IMR-90 (cell line): ENCODE results near the gene SLC30A1.

Experiments used
- BHLHE40 ChIP-seq: fragments of 150-350 bp; IDR thresholded peaks from 2 replicates; pipeline ENCODE4 v1.6.1; 2016; ENCODE audit warnings: mild to moderate bottlenecking, low read depth, low read length
- CEBPB ChIP-seq: IDR thresholded peaks from 2 replicates; pipeline ENCODE4 v1.6.1; 2012; ENCODE audit warnings: low read depth, low read length, improper control_type of control experiment
- NFE2L2 ChIP-seq: fragments of 150-350 bp; IDR thresholded peaks from 2 replicates; pipeline ENCODE4 v1.6.1; 2016; ENCODE audit warnings: low read depth, mild to moderate bottlenecking, low read length
- POLR2A ChIP-seq: IDR thresholded peaks from 2 replicates; pipeline ENCODE4 v1.6.1; 2012; ENCODE audit warnings: mild to moderate bottlenecking, low read depth, low read length
- RAD21 ChIP-seq: IDR thresholded peaks from 2 replicates; pipeline ENCODE4 v1.6.1; 2012; ENCODE audit warnings: low read length, improper control_type of control experiment
- SMC3 ChIP-seq: fragments of 150-350 bp; IDR thresholded peaks from 2 replicates; pipeline ENCODE4 v1.6.1; 2016; ENCODE audit warnings: low read depth, mild to moderate bottlenecking, antibody characterized with exemption, low read length, moderate library complexity
- TF ChIP-seq, protein P1 (sequence below): conservative IDR thresholded peaks from 2 replicates; pipeline ENCODE4 v1.5.1; 2012; ENCODE audit warnings: mild to moderate bottlenecking, low read depth, low read length, improper control_type of control experiment
- TF ChIP-seq, protein P2 (sequence below): fragments of 150-350 bp; IDR thresholded peaks from 2 replicates; pipeline ENCODE4 v1.6.1; 2016; ENCODE audit warnings: low read depth, mild to moderate bottlenecking, low read length, moderate library complexity, borderline replicate concordance

DNA sequence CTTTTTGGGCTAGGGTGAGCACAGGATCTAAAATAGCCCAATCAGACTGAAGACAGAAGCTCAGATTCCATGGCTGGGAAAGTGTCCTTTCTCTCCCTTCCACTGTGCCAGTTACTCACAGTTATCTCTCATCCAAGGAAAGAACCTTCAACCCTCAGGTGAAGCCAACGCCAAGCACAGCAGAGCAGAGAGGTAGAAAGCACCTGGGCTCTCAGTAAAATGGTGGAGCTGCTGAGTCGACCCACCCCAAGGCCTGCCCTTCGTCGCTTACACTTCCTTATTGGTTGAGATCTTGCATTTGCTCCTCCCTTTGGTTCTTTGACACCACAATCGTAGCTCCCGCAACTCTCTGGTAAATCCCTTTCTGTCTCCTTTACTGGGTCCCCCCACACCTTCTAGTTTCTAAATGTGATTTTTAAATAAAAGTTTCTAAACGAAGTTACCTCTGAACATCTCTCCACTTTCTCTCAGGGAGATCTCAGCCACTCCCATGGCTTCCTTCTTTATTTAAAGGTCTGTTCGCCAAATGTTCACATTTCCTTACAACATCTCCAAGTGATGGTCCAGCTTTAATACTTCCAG, 27.5 kb upstream of the SLC30A1 start:
- no peak for TF ChIP-seq SMC3
- TF ChIP-seq, protein P1, sequence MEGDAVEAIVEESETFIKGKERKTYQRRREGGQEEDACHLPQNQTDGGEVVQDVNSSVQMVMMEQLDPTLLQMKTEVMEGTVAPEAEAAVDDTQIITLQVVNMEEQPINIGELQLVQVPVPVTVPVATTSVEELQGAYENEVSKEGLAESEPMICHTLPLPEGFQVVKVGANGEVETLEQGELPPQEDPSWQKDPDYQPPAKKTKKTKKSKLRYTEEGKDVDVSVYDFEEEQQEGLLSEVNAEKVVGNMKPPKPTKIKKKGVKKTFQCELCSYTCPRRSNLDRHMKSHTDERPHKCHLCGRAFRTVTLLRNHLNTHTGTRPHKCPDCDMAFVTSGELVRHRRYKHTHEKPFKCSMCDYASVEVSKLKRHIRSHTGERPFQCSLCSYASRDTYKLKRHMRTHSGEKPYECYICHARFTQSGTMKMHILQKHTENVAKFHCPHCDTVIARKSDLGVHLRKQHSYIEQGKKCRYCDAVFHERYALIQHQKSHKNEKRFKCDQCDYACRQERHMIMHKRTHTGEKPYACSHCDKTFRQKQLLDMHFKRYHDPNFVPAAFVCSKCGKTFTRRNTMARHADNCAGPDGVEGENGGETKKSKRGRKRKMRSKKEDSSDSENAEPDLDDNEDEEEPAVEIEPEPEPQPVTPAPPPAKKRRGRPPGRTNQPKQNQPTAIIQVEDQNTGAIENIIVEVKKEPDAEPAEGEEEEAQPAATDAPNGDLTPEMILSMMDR, result no peak
- no peak for TF ChIP-seq CEBPB
- no peak for TF ChIP-seq RAD21
- TF ChIP-seq BHLHE40, result no peak
- TF ChIP-seq, protein P2, sequence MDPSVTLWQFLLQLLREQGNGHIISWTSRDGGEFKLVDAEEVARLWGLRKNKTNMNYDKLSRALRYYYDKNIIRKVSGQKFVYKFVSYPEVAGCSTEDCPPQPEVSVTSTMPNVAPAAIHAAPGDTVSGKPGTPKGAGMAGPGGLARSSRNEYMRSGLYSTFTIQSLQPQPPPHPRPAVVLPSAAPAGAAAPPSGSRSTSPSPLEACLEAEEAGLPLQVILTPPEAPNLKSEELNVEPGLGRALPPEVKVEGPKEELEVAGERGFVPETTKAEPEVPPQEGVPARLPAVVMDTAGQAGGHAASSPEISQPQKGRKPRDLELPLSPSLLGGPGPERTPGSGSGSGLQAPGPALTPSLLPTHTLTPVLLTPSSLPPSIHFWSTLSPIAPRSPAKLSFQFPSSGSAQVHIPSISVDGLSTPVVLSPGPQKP, result no peak
- TF ChIP-seq POLR2A, result no peak
- TF ChIP-seq NFE2L2, result no peak
